ENCODE results near the gene NPFFR1.

GRCh38 chr10:70233939-70234300 is 49.9 kb downstream of the NPFFR1 start:
- no peak for TF ChIP-seq CTCF (IDR thresholded peaks at IDR 0.05)
- no peak for TF ChIP-seq POLR2AphosphoS5 (IDR thresholded peaks at IDR 0.05)
- no peak for TF ChIP-seq POLR2A (IDR thresholded peaks at IDR 0.05)
- no peak for TF ChIP-seq EP300 (IDR thresholded peaks at IDR 0.05)
